Endometrial microvascular endothelial cells (primary cell): ENCODE data around the gene HAO2. TPM values are rescaled to one million over a fixed set of nuclear protein-coding genes. Genes with fewer than 3 reads are reported as not detected.
"Not testable (repeated sequence)": the region's sequence is repeated elsewhere in the genome, so short reads cannot be mapped to it uniquely, and the experiment has no call there.

ENCODE experiments used
- in situ Hi-C: cut with HindIII; loops from 2 replicates; pipeline ENCODE4 v1.10.0; 2017; ENCODE audit warnings: low sequenced_read_pairs, low pct_unique_long_range_greater_than_20kb; ENCODE audit errors: inconsistent ontology term
- total RNA-seq: library from RNA; depleted of rRNA; stranded (reverse); fragments of >200 nt; gene quantifications from one replicate; pipeline ENCODE4 v1.2.3, GENCODE V29; 2015; ENCODE audit errors: inconsistent ontology term

The HAO2 gene
- total RNA-seq, 1 donor from 2014 or later: not detected

DNA sequence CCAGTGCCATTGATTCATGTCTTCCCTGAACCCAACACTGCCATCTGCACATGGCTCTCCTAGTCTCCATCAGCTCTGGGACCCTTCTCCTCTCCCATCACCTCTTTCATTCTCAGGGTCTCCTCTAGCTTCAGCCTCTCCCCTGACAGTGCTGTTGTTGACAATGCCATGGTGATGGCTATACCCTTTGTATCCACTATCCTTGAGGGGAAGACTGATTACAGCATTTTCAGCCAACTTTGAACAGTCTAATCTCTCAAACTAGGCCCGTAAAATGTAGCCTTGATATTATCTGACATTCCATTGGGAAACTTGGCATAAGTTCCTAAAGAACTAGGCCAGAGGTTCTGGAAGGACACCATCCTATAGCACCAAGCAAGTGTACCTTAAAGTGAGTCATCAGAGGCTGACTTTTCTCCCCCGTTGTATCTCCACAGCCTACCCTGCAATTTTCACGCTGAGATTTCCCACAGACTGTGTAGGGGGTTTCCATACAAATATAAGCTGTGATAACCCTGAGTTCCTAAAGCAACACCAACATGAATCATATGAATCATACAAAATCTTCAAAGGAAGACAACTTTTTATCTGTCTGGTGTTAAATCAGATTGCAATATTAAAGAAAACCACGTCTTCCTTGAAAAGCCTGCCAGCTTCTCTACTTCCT is 5.8 kb downstream of the HAO2 start:
- in situ Hi-C loops: no loop called here

DNA sequence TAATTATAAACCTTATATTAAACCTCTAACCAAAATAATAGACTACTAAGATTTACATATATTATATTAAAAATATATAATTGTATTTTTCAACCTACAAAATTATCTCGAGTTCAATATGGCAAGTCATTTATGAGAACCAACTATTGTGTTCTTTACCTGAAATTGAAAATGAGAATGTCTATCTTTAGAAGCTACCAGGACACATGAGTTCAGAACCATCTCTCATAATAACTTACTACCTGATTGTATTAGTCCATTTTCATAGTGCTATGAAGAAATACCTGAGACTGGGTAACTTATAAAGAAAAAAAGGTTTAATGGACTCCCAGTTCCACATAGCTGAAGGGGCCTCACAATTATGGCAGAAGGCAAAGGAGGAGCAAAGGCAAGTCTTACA is 6.8 kb downstream of the HAO2 start:
- in situ Hi-C loops: no loop called here

DNA sequence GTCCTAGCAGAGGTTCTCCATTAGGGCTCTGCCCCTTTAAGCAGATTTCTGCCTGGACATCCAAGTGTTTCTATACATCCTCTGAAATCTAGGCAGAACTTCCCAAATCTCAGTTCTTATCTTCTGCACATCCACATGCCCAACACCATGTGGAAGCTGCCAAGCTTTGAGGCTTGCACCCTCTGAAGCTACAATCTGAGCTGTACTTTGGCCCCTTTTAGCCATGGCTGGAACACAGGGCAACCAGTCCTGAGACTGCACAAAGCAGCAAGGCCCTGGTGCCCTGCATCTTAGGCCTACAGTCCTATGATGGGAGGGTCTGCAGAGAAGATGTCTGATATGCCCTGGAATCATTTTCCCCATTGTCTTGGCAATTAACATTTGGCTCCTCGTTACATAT is 8.0 kb downstream of the HAO2 start:
- in situ Hi-C loops: no loop called here

DNA sequence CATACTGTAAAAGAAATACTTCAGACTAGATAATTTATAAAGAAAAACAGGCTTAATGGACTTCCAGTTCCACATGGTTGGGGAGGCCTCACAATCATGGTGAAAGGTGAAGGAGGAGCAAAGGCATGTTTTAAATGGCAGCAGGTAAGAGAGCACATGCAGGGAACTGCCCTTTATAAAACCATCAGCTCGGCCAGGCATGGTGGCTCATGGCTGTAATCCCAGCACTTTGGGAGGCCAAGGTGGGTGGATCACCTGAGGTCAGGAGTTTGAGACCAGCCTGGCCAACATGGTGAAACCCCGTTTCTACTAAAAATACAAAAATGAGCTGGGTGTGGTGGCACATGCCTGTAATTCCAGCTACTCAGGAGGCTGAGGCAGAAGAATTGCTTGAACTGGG is 9.0 kb downstream of the HAO2 start:
- in situ Hi-C loops: not testable (repeated sequence)

DNA sequence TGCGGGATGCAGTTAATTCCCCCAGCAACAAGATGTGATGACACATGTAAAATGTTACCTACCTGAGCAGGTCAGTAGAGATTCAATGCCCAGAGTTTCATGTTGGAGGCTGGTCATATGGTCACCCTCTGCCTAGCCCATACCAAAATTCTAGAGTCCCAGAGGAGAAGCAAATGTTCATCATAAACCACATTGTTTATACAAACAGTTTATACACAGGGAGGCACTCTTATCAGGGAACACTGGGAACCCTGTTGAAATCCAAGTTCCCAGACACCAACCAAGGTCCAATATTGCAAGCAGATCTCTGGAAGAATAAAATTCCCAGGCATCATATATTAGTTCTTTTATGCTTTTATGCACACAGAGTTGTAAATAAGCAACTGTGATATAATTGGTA is 10.5 kb downstream of the HAO2 start:
- in situ Hi-C loops: no loop called here

DNA sequence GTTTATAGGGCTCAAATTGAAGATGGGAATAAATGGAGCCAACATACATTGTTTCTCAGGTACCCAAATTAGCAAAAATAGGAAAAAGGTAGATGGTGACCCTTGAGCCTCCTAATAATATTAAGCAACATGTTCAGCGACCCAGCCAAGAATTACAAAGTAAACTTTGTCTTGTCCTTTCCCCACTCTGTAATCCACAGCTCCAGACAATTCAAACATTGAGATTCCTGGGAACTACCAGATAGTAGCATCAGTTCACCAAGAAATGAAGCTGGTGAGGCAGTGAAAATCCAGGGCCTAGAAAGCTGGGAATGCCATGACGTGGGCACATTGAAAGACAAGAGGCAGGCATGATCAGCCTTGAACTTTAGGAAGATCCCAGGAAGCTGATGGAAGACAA is 11.7 kb downstream of the HAO2 start:
- in situ Hi-C loops: no loop called here

DNA sequence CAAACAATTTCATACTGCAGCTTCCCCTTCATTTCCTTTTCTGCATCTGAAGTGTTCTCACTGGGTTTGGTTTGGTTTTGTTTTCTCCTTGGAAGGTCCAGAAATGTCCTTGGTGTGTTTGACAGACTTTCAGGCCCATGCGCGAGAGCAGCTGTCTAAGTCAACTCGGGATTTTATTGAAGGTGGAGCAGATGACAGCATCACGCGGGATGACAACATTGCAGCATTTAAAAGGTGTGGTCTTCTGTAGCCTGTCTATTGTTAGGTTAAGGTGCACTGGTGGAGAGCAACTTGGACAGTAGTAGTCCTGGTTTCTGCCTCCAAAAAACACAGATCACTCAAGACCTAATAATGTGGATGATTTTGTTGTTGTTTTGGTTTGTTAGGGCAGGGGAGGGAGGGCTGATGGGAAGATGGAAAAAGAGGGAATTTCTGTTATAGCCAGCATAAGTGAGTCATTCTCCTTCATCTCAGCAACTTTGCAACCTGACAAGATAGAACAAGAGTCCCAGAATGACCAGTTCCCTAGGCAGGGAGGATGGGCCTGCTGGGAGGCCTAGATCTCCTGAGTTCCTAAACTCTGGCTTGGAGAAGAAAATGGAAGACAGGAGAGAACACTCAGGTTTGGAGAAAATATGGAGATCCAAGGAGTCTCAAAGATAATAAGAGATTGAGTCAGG is 12.5 kb downstream of the HAO2 start:
- in situ Hi-C loops: no loop called here

DNA sequence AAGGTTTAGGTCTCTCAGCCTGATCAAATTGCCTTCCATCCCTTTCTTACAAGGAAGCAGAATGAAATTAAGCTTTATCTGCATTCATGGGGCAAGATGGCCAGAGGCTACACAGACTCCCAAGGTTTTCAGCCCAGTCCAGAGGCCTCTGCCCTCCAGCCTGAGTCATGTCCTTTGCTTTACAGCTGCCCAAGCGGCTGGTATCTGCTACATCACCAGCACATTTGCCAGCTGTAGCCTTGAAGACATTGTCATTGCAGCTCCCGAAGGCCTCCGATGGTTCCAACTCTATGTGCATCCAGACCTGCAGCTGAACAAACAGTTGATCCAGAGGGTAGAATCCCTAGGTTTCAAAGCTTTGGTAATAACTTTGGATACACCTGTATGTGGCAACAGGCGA is 16.0 kb downstream of the HAO2 start:
- in situ Hi-C loops: no loop called here

DNA sequence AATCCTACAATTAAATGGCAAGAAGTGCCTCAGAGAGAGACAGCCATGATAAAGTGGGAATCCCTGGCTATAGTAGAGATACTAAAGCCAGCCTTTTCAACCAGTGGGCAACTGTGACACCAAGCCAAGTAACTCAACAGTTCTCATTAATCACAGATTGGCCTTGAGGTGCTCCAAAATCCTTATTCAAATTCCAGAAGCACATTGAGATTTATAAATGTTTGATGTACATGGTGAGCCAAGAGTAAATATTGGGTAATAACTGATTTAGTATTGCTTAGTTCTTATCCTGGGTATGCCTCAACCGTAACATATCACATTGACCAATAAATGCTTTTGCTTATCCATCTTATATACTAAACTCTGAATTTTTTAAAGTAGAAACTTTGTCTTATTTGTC is 17.1 kb downstream of the HAO2 start:
- in situ Hi-C loops: no loop called here

DNA sequence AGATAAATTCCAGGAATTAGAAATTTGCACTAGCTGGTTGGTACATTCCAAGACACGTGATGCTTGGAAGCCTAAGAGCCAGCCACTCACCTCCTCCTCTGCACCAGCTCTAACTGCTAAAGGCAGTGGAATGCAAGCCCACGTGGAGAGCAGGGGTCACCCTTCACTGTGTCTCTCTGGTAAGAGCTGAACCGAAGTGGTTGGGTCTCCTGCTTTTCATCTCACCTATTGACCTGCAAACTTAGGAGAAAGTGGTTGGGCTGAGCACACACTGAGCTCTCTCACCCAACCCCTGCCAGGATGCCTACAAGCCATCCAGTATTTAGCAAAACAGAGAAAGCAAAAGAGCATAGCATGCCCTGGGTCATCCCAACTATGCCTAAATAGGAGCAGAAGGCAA is 19.3 kb downstream of the HAO2 start:
- in situ Hi-C loops: no loop called here

DNA sequence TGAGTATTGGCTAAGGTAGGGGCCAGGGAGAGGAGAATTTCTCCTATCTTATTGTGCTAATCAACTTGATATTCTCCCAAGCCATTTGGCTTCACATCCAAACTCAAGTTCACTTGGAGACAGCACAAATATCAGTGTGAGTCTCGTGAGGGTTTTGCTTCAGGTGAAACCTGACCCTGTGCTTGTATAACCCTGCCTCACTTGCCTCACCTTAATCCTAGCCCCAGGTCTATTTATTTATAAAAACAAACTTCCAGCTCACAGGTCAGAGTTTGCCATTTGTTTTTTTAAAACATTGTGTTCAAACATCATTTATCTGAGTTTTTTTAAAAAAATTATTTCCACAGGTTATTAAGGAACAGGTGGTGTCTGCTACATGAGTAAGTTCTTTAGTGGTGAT is 19.9 kb downstream of the HAO2 start:
- in situ Hi-C loops: no loop called here

DNA sequence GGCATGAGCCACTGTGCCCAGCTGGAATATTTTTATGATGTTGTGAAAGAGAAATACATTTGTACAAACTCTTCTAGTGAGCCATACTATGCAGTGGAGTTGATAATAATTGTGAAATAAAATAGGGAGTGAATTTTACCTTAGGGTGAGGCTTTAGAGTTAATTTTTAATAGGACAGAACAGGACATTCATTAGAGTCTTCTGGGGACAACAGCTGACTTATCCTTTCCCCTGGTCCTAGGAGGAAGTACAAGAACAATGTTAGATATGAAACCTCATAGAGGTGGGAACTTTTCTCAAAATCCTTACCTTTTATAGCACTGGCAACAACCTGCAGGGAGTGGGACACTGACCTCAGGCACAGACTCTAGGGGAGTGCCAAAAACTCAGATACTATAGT is 21.9 kb downstream of the HAO2 start:
- in situ Hi-C loops: no loop called here

DNA sequence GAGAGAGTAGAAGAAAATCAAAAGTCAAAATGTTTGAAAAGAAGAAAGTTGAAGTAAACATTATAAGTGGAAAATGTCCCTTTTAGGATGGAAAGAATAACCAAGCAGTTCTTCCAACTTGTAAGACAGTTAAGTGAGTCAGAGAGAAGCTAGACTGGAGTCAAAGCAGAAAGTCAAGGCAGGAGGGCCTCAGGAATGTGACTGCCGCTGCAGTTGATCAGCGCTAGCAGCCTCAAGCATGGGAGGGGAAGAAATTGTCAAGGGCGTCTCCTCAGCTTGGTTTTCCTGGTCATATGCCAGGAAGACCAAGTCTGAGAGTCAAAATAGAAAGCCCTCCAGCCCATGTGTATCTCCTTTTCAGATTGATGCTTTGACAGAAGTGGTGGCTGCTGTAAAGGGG is 23.2 kb downstream of the HAO2 start:
- in situ Hi-C loops: no loop called here

DNA sequence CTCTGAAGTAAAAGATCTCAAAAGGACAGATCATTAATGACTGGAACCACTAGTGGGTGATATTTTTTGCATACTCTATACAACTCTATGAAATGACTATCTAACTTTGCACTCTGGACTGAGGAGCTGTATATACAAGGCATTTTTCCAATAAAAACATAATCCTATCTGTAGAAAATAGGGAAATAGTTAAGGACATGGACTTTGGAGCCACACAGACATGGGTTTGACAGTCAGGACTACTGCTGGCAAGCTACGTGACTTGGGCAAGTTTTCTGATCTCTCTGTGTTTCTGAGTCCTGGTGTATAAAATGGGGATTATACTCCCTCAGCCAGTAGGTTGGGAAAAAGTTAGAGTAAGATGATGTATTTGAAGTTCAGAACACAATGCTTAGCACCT is 25.5 kb downstream of the HAO2 start:
- in situ Hi-C loops: no loop called here

DNA sequence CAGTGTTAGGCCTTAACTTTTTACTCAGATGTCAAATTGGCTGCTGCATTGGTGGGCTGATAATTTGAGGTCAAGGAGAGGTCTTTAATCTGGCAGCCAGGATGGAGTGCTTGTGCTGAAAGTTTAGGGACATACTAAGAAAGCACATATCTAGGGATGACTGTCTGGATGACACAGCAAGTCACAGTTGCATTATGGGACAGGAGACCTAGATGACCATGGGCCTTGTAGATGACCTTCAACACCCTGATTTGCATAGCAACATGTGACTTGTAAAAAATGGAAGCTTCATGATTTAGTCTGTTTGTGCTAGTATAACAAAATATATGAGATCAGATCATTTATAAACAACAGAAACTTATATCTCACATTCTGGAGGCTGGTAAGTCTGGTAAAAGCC is 28.4 kb downstream of the HAO2 start:
- in situ Hi-C loops: no loop called here

DNA sequence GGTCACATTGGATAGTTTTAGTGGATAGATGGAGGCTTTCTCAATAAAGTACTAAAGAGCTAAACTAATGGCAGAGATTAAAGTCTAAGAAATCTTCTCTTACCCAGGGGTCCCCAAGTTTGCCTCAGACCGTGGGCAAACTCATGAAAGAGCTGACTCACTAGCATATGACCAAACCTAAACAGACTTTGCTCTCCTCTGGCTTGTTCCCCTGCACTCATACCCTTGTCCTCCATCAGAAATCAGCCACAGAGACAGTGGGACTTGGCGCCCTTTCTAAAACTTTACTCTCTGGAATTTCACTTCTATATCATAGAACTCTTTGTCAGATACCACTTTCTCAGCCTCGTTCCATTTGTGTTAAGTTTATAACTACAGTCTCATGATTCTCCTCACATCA is 29.4 kb downstream of the HAO2 start:
- in situ Hi-C loops: no loop called here

DNA sequence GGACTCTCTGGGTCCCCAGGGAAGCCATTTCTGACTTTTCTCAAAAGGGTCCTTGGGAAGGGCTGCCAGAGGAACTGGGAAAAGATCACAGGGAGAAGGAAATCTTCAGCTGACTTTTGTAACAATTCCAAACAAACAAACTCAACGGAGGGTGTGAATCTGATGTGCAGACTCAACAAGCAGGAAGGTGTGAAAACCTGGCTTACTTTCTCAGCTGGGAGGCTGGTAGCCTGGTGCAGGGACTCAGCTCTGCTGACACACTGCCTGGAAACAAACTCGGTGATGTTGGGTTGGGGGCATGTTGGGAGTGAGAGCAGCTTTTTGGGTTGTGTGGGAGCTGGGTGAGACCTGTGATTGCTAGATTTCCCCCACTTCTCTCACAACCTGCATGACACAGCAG is 36.2 kb downstream of the HAO2 start:
- in situ Hi-C loops: no loop called here

DNA sequence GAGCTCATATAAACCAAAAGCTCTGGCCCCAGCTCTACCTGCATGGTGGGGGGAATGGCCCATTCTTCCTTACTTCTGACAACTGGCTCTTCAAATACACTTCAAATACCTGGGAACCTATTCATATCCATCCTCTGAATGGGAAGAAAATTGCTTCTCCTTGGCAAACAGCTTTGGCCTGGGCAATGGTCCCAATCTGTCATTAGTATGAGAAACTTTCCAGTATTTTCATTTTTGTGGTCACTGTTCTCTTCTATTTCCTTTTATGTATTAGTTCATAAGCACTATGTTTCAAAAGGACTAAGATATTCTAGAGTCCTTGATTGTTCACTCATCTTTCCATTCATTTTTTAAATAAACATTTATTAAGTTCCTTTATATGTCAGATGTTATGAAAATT is 41.1 kb downstream of the HAO2 start:
- in situ Hi-C loops: no loop called here

DNA sequence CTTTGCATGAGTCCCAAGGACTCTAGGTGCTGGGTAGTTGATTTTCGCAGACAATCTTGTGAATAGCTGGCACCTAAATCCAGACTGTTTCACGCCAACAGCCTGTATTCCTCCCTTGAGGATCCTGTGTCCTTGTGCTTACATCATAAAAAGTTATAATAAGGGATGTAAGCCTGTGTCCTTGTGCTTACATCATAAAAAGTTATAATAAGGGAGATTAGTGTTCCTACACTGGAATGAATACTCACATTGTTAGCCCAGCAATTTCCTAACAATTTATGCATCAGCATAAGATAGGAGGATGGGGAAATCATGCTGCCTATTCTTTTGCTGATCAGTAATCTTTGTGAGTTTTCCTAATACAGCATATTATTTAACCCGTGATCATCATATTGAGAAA is 42.4 kb downstream of the HAO2 start:
- in situ Hi-C loops: no loop called here

DNA sequence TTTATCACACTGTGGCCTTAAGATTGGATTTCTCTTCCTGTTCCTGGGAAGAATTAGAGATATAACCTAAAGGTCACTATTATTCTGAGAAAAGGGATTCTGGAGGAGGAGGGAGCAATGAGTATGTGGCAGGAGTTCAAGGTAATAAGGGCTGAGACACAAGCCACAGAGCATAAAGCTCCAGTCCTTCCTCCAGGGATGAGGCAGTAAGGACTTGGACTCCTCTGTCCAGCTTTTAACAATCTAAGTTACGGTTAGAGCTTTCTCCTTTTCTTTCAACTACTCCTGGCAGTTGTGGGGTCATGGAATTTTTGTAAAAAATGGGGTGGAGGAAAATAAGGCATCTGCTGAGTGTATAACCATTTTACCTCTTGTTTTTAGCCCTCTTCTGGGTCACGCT is 46.4 kb downstream of the HAO2 start, which contains the start of gene HSD3B2:
HSD3B2 (plus strand) TSS at position 201 of the 400 bp plus-strand sequence. CDS start 270 bp downstream, outside the sequence.
- in situ Hi-C loops: no loop called here
